SKM-1 (cell line): ENCODE data around the gene PTPRG.
"Not testable (repeated sequence)": the region's sequence is repeated elsewhere in the genome, so short reads cannot be mapped to it uniquely, and the experiment has no call there.

Source experiments
- DNase-seq: peaks from one replicate; lab custom pipeline; 2025; ENCODE audit not compliant: unreplicated experiment; lab: John Stamatoyannopoulos, UW

Gene PTPRG

GRCh38 chr3:61748288-61748687, 186.9 kb downstream of the PTPRG start:
- no peak for DNase-seq

- DNase-seq = no peak
These were observed 189.4 kb downstream of the PTPRG start for GRCh38 chr3:61750766-61751165.

- no peak for DNase-seq
These were observed 197.5 kb downstream of the PTPRG start for GRCh38 chr3:61758839-61759238.

GRCh38 chr3:61760783-61761182, 199.4 kb downstream of the PTPRG start:
- not testable (repeated sequence) for DNase-seq

- no peak for DNase-seq
These were observed 200.5 kb downstream of the PTPRG start for GRCh38 chr3:61761694-61762430.

GRCh38 chr3:61765157-61765876, 203.9 kb downstream of the PTPRG start:
- no peak for DNase-seq

- DNase-seq = no peak
These were observed 207.1 kb downstream of the PTPRG start for GRCh38 chr3:61768284-61769037.

GRCh38 chr3:61769266-61769990, 208.1 kb downstream of the PTPRG start:
- no peak for DNase-seq

- DNase-seq = no peak
These were observed 210.6 kb downstream of the PTPRG start for GRCh38 chr3:61771976-61772375.

- DNase-seq = no peak
These were observed 211.1 kb downstream of the PTPRG start for GRCh38 chr3:61772456-61772855.

- no peak for DNase-seq
These were observed 213.0 kb downstream of the PTPRG start for GRCh38 chr3:61774279-61774890.

GRCh38 chr3:61776390-61776789, 215.0 kb downstream of the PTPRG start:
- no peak for DNase-seq

- no peak for DNase-seq
These were observed 216.1 kb downstream of the PTPRG start for GRCh38 chr3:61777483-61777882.

GRCh38 chr3:61778095-61778494, 216.7 kb downstream of the PTPRG start:
- DNase-seq = no peak

GRCh38 chr3:61780016-61780415, 218.6 kb downstream of the PTPRG start:
- DNase-seq = no peak

- no peak for DNase-seq
These were observed 219.3 kb downstream of the PTPRG start for GRCh38 chr3:61780455-61781228.

GRCh38 chr3:61783993-61784718, 222.8 kb downstream of the PTPRG start:
- DNase-seq = no peak

GRCh38 chr3:61788623-61789507, 227.5 kb downstream of the PTPRG start:
- DNase-seq = no peak
